HUDEP-2 (cell line): ENCODE results near the gene GRAMD1A.
"Not testable (repeated sequence)": the region's sequence is repeated elsewhere in the genome, so short reads cannot be mapped to it uniquely, and the experiment has no call there.

Source experiments
- DNase-seq, 76 experiments: peaks; one replicate each; lab custom pipeline; 2025; ENCODE audit not compliant: unreplicated experiment in 76 of 76; lab: John Stamatoyannopoulos, UW

GRAMD1A gene

GRCh38 chr19:35015270-35015953, 15.3 kb downstream of the GRAMD1A start:
- no peak for DNase-seq

GRCh38 chr19:35015954-35016351, 15.8 kb downstream of the GRAMD1A start:
- DNase-seq: no peak

GRCh38 chr19:35017507-35017906, 17.4 kb downstream of the GRAMD1A start:
- no peak for DNase-seq

GRCh38 chr19:35018379-35018778, 18.3 kb downstream of the GRAMD1A start:
- DNase-seq: no peak

- DNase-seq: no peak
These were observed 19.0 kb downstream of the GRAMD1A start for GRCh38 chr19:35019144-35019543.

- no peak for DNase-seq
These were observed 20.9 kb downstream of the GRAMD1A start for GRCh38 chr19:35021016-35021415.

GRCh38 chr19:35021596-35021995, 21.5 kb downstream of the GRAMD1A start:
- DNase-seq: no peak

- DNase-seq: no peak
These were observed 22.3 kb downstream of the GRAMD1A start for GRCh38 chr19:35022460-35022859.

- no peak for DNase-seq
These were observed 23.3 kb downstream of the GRAMD1A start for GRCh38 chr19:35023428-35023827.

- DNase-seq: no peak
These were observed 24.0 kb downstream of the GRAMD1A start for GRCh38 chr19:35024095-35024494.

- no peak for DNase-seq
These were observed 25.8 kb downstream of the GRAMD1A start for GRCh38 chr19:35025969-35026368.

- no peak for DNase-seq
These were observed 26.3 kb downstream of the GRAMD1A start for GRCh38 chr19:35026418-35026817.

- DNase-seq: no peak
These were observed 26.9 kb downstream of the GRAMD1A start for GRCh38 chr19:35027009-35027408.

- DNase-seq: no peak
These were observed 27.9 kb downstream of the GRAMD1A start for GRCh38 chr19:35027851-35028599.

GRCh38 chr19:35028600-35028885, 28.4 kb downstream of the GRAMD1A start:
- not testable (repeated sequence) for DNase-seq

- DNase-seq: not testable (repeated sequence)
These were observed 29.2 kb downstream of the GRAMD1A start for GRCh38 chr19:35029275-35029736.

GRCh38 chr19:35029737-35030256, 29.7 kb downstream of the GRAMD1A start:
- DNase-seq: no peak

- peak in 46 of 76 experiments; percentile 12 to 70 (median 41) for DNase-seq
These were observed 30.3 kb downstream of the GRAMD1A start, which contains the start of gene SCN1B for GRCh38 chr19:35030257-35031071. Gene SCN1B (plus strand): TSS chr19:35030470. CDS start chr19:35030821, 351 bp downstream.

- DNase-seq: no peak
These were observed 31.2 kb downstream of the GRAMD1A start for GRCh38 chr19:35031072-35031881.

GRCh38 chr19:35032356-35032865, 32.3 kb downstream of the GRAMD1A start:
- DNase-seq: no peak
